Hepatocyte (in vitro differentiated cells): Measurements from ENCODE around the gene ZDHHC11B. TPM values are rescaled to one million over a fixed set of nuclear protein-coding genes. Genes with fewer than 3 reads are reported as not detected.
"Not testable (repeated sequence)": the region's sequence is repeated elsewhere in the genome, so short reads cannot be mapped to it uniquely, and the experiment has no call there.

Experiments
- DNase-seq: peaks from one replicate; pipeline ENCODE4 v3.0.0-alpha.2; 2016; ENCODE audit warnings: low spot score
- H2AFZ ChIP-seq: fragments of 200-600 bp; sonication (generic); 2 replicates; pipeline ENCODE4 v1.6.0; 2016; ENCODE audit warnings: antibody characterized with exemption, mild to moderate bottlenecking
- H3K27ac ChIP-seq: fragments of 200-600 bp; sonication (generic); 2 replicates; pipeline ENCODE4 v1.5.1; 2016; ENCODE audit warnings: mild to moderate bottlenecking
- H3K27me3 ChIP-seq: fragments of 200-600 bp; sonication (generic); 2 replicates; pipeline ENCODE4 v1.6.1; 2016
- H3K36me3 ChIP-seq: fragments of 200-600 bp; sonication (generic); replicated peaks from 2 replicates; pipeline ENCODE4 v1.5.1; 2016; ENCODE audit warnings: low read depth; ENCODE audit not compliant: insufficient read depth
- H3K4me1 ChIP-seq: fragments of 200-600 bp; sonication (generic); 2 replicates; pipeline ENCODE4 v1.5.1; 2016; ENCODE audit warnings: mild to moderate bottlenecking, moderate library complexity; ENCODE audit not compliant: insufficient read depth
- H3K4me2 ChIP-seq: fragments of 200-600 bp; sonication (generic); 2 replicates; pipeline ENCODE4 v1.6.0; 2016
- H3K4me3 ChIP-seq: fragments of 200-600 bp; sonication (generic); 2 replicates; pipeline ENCODE4 v1.5.1; 2016; ENCODE audit warnings: mild to moderate bottlenecking
- H3K79me2 ChIP-seq: fragments of 200-600 bp; sonication (generic); 2 replicates; pipeline ENCODE4 v1.6.0; 2017; ENCODE audit warnings: mild to moderate bottlenecking
- H3K9me2 ChIP-seq: fragments of 200-600 bp; sonication (generic); replicated peaks from 2 replicates; pipeline ENCODE4 v1.6.0; 2017; ENCODE audit warnings: mild to moderate bottlenecking; ENCODE audit not compliant: insufficient read depth
- H3K9me3 ChIP-seq: fragments of 200-600 bp; sonication (generic); 2 replicates; pipeline ENCODE4 v1.5.1; 2016; ENCODE audit warnings: low read depth, mild to moderate bottlenecking
- H4K20me1 ChIP-seq: fragments of 200-600 bp; sonication (generic); 2 replicates; pipeline ENCODE4 v1.6.0; 2016; ENCODE audit warnings: mild to moderate bottlenecking; ENCODE audit not compliant: insufficient read depth, poor library complexity, severe bottlenecking
- EZH2 ChIP-seq: fragments of 200-600 bp; sonication (generic); IDR thresholded peaks from 2 replicates; pipeline ENCODE4 v1.6.1; 2016; ENCODE audit warnings: antibody characterized with exemption, mild to moderate bottlenecking, borderline replicate concordance
- EZH2phosphoT487 ChIP-seq: fragments of 200-600 bp; sonication (generic); IDR thresholded peaks from one replicate; pipeline ENCODE4 v1.6.1; 2018; ENCODE audit warnings: antibody characterized with exemption, mild to moderate bottlenecking, low read depth, moderate library complexity; ENCODE audit not compliant: unreplicated experiment, severe bottlenecking
- whole genome bisulfite sequencing: methylation state at CpG from one replicate; pipeline ENCODE4 v1.1.6; 2016; ENCODE audit warnings: low lambda C conversion rate; ENCODE audit errors: missing lambda C conversion rate; 5-methylcytosine and 5-hydroxymethylcytosine counted together
- polyA plus RNA-seq: library from polyadenylated mRNA; unstranded; fragments of >200 nt; fragmentation: Nextera tagmentation; extraction: Ambion mirVana; gene quantifications from 2 replicates; pipeline ENCODE4 v1.2.1, GENCODE V29; 2016
- total RNA-seq: library from RNA; depleted of rRNA; stranded (reverse); fragments of >200 nt; gene quantifications from 2 replicates; pipeline ENCODE4 v1.2.3, GENCODE V29; 2014
- TF ChIP-seq, protein P1 (sequence below): fragments of 200-600 bp; sonication (generic); IDR thresholded peaks from 2 replicates; pipeline ENCODE4 v1.5.1; 2016; ENCODE audit warnings: antibody characterized with exemption, mild to moderate bottlenecking; ENCODE audit not compliant: poor library complexity

ZDHHC11B gene
- total and polyA plus RNA-seq, 2 experiments from 2014 or later = 0.83 to 1.3 TPM

DNA sequence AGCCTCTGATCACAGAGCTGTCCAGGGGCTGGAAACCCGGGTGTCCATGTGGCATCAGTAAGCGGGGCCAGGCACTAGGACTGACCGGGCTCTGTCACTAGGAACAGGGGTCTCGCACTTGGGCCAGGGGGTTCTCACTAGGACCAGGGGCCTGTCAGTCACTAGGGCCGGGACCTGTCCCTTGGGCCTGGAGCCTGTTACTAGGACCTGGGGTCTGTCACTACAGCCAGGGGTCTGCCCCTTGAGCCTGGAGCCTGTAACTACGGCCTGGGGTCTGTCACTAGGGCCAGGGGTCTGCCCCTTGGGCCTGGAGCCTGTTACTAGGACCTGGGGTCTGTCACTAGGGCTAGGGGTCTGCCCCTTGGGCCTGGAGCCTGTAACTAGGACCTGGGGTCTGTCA is 10.2 kb downstream of the ZDHHC11B start:
- not testable (repeated sequence) for H3K9me2 ChIP-seq, H3K27me3 ChIP-seq, H3K27ac ChIP-seq, H3K4me2 ChIP-seq, H3K79me2 ChIP-seq, H3K36me3 ChIP-seq, H2AFZ ChIP-seq, DNase-seq, H4K20me1 ChIP-seq, H3K4me3 ChIP-seq, H3K4me1 ChIP-seq, H3K9me3 ChIP-seq
- WGBS = 82% methylated on average over 6 of the region's 6 CpGs

DNA sequence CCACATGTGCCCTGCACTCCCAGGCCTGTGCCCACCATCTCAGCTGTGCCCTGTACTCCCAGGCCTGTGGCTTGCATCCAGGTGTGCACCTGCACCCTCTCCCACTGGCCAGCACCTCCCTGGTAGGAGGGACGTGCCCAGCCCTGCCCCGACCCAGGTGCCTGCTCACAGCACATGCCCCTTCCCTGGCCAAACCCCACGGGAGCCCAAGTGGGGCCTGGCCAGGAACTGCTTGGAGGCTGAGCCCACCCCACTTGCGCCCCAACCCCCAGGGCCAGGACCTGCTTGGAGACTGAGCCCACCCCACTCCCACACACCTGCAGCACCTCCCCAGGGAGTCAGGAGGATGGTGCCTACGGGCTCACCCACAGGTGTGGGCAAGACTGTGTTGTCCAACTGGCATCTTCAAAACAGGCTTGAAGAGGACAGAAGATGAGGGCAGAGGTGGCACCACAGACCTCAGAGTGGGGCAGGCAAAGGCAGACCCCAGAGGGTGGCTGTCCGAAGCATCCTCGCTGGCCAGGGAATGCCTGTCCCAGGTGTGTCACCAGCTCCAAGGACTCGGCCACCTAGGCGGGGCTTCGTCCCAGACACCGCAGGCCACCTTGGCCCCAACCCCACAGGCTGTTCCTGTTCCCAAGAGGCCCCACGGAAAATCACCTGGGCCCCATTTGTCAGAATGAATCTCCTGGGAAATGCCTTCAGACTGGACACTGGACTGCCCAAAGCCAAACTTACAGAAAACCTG is 10.8 kb downstream of the ZDHHC11B start:
- H4K20me1 ChIP-seq = no peaks in the 10 kb centered on the region
- no peak overlapping the region for H3K27ac ChIP-seq
- no peaks in the 10 kb centered on the region for H3K4me1 ChIP-seq
- no peaks in the 10 kb centered on the region for H3K9me2 ChIP-seq
- peak; percentile 6 for DNase-seq
- no peak overlapping the region for H3K4me2 ChIP-seq
- no peak for TF ChIP-seq EZH2phosphoT487
- TF ChIP-seq, protein P1, sequence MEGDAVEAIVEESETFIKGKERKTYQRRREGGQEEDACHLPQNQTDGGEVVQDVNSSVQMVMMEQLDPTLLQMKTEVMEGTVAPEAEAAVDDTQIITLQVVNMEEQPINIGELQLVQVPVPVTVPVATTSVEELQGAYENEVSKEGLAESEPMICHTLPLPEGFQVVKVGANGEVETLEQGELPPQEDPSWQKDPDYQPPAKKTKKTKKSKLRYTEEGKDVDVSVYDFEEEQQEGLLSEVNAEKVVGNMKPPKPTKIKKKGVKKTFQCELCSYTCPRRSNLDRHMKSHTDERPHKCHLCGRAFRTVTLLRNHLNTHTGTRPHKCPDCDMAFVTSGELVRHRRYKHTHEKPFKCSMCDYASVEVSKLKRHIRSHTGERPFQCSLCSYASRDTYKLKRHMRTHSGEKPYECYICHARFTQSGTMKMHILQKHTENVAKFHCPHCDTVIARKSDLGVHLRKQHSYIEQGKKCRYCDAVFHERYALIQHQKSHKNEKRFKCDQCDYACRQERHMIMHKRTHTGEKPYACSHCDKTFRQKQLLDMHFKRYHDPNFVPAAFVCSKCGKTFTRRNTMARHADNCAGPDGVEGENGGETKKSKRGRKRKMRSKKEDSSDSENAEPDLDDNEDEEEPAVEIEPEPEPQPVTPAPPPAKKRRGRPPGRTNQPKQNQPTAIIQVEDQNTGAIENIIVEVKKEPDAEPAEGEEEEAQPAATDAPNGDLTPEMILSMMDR = no peak
- TF ChIP-seq EZH2 = no peak
- H3K4me3 ChIP-seq = no peak overlapping the region
- WGBS = 84% methylated on average over 12 of the region's 12 CpGs
- H3K9me3 ChIP-seq = no peaks in the 10 kb centered on the region
- H3K27me3 ChIP-seq = no peaks in the 10 kb centered on the region
- no peak overlapping the region for H2AFZ ChIP-seq
- H3K36me3 ChIP-seq = no peaks in the 10 kb centered on the region
- H3K79me2 ChIP-seq = no peaks in the 10 kb centered on the region

DNA sequence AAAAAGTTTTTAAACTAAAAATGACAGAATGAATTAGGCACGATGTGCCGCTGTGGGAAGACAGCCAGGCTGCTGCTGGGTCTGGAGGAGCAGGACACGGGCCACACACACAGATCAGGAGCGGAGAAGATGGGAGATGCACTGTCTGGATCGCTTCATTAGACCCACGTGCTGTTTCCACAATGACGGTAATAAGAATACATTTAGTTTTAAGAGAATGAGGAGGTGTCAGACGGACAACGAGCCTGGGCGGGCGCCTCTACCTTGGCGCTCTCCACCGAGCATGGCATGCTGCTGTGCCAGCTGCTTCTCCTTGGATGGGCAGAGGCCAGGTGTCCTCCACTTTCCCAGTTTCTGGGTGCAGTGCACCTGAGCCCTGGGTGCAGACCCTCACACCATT is 11.6 kb downstream of the ZDHHC11B start:
- not testable (repeated sequence) for DNase-seq, H3K79me2 ChIP-seq, H3K9me2 ChIP-seq, H3K4me1 ChIP-seq, H2AFZ ChIP-seq, H4K20me1 ChIP-seq, H3K4me3 ChIP-seq, H3K36me3 ChIP-seq, H3K9me3 ChIP-seq, H3K27ac ChIP-seq, H3K4me2 ChIP-seq, H3K27me3 ChIP-seq
- WGBS = 91% methylated on average over 13 of the region's 13 CpGs

DNA sequence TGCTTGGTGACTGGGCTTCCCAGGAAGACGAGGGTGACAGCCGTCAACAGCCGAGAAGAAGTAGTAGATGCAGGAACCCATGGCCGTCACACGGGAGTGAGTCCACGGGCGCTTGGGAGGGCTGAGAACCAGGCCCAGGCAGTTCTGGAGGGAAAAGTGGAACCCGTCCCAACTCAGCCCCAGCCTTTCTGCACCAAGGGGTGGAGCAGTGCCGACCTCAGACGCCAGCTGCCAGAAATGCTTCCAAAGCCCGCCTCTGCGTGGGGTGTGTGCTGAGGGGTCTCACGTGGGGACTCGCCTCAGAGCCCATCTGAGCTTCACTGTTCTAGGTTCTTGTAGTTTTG is 12.0 kb downstream of the ZDHHC11B start:
- not testable (repeated sequence) for H3K9me3 ChIP-seq, H2AFZ ChIP-seq, H4K20me1 ChIP-seq, H3K4me3 ChIP-seq, H3K36me3 ChIP-seq, H3K4me2 ChIP-seq, H3K79me2 ChIP-seq, H3K27ac ChIP-seq, H3K27me3 ChIP-seq, H3K4me1 ChIP-seq, H3K9me2 ChIP-seq, DNase-seq
- 91% methylated on average over 11 of the region's 14 CpGs for WGBS

DNA sequence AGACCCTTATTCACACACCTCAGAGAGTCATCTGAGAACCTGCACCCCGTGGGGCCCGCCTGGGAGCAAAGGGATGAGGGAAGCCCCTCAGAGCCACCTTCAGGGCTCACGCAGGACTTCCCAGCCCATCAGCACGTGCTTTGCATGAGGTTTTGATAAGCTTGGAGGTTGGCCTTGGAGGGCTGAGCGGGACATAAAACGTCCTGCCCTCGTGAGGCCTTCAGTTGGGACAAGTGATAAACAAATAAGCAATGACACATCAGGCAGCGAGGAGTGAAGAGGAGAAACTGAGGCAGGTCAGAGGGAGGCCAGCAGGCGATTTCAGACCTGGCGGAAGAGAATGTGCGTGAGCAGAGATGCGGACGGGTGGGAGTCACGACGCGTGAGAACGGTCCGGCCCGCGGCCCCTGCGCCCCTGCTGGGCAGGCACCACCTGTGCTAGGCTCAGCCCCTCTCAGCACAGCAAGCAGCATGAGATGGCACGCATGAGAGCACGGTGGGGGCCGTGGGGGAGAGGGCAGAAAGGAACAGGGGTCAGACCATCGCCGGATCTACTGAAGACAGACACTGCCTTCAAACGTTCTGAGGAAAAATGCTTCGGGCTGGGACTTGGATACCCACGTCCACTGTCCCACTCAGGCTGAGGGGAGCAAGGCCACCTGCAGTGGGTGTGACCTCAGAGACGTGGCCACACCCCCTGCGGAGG is 12.5 kb downstream of the ZDHHC11B start:
- WGBS = 79% methylated on average over 10 of the region's 31 CpGs
- H2AFZ ChIP-seq, H4K20me1 ChIP-seq, H3K79me2 ChIP-seq, H3K9me3 ChIP-seq, H3K4me1 ChIP-seq, H3K9me2 ChIP-seq, H3K4me3 ChIP-seq, H3K4me2 ChIP-seq, H3K36me3 ChIP-seq, H3K27me3 ChIP-seq, H3K27ac ChIP-seq, DNase-seq: not testable (repeated sequence)

DNA sequence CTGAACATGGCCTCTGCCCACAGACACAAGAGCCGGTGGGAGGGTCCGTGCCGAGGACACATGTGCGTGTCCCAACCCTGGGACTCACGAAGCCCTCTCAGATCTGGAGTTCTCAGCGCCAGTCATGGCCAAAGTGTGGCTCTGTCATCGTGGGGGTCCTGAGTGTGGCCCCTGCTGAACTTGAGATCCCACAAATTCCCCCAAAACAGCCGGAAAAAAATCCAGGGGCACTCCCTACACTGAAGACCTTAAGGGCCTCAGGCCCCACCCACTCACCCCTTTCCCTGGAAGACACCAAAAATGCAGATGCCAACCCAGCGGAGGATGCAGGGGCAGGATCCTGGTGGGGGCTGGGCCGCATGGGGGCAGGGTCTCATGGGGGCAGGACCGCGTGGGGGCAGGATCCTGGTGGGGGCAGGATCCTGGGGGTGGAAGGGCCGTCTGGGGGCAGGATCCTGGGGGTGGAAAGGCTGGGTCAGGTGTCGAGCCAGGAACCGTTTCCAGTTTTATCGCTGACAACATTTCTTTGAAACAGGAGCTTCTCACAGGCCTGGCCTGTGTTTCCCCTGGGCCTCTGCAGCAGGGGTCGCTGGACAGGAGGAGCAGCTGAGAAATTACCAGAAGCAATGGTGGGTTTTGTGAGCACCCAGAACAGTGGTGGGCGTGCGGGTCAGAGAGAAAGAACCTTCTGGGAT is 13.3 kb downstream of the ZDHHC11B start:
- DNase-seq, H3K9me3 ChIP-seq, H3K4me1 ChIP-seq, H3K79me2 ChIP-seq, H3K4me2 ChIP-seq, H3K27ac ChIP-seq, H3K4me3 ChIP-seq, H2AFZ ChIP-seq, H4K20me1 ChIP-seq, H3K36me3 ChIP-seq, H3K9me2 ChIP-seq, H3K27me3 ChIP-seq: not testable (repeated sequence)
- 82% methylated on average over 19 of the region's 19 CpGs for WGBS

DNA sequence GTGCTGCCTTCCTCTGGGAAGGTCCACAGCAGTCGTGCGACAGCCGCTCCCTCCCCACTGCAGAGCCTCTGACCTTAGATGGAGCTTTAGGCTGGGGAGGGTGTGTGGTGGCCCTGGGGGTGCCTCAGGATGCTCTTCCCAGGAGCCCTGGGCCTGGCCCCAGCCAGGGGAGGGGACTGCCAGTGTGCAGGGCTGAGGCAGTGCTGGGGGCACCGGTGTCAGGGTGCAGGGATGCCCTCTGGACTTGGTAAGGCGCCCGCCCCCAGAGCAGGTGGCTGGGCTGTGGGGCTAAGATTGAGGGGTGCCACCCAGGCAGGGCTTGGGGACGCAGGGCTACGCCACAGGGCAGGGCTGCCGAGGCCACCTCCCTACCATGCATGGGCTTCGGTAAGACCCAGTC is 13.9 kb downstream of the ZDHHC11B start:
- H2AFZ ChIP-seq, H3K27ac ChIP-seq, H3K79me2 ChIP-seq, DNase-seq, H3K4me1 ChIP-seq, H3K36me3 ChIP-seq, H3K9me2 ChIP-seq, H3K9me3 ChIP-seq, H4K20me1 ChIP-seq, H3K4me3 ChIP-seq, H3K4me2 ChIP-seq, H3K27me3 ChIP-seq: not testable (repeated sequence)
- WGBS = 99% methylated on average over 9 of the region's 10 CpGs
